ENCODE measurements around the gene ACOT7.

DNA sequence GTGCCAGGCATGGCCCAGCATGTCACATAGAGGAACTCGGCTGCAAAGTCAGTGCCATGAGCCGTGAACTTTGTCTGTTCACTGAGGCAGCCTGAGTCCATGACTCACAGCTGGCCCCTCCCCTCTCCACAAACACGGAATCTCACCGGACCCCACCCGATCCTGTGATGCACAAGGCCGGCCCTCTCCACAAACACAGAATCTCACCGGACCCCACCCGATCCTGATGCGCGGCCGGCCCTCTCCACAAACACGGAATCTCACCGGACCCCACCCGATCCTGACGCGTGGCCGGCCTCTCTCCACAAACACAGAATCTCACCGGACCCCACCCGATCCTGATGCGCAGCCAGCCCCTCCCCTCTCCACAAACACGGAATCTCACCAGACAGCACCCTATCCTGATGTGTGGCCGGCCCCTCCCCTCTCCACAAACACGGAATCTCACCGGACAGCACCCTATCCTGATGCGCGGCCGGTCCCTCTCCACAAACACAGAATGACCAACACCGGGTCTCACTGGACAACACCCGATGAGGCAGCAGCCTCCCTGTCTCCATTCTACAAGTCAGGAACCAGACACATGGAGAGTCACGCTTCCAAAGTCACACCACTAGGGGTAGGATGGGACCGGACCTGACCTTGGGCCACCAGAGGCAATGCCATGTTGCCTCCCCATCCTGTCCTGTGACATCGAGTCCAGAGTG, 93.1 kb downstream of the ACOT7 start:
- TF ChIP-seq, protein P1, sequence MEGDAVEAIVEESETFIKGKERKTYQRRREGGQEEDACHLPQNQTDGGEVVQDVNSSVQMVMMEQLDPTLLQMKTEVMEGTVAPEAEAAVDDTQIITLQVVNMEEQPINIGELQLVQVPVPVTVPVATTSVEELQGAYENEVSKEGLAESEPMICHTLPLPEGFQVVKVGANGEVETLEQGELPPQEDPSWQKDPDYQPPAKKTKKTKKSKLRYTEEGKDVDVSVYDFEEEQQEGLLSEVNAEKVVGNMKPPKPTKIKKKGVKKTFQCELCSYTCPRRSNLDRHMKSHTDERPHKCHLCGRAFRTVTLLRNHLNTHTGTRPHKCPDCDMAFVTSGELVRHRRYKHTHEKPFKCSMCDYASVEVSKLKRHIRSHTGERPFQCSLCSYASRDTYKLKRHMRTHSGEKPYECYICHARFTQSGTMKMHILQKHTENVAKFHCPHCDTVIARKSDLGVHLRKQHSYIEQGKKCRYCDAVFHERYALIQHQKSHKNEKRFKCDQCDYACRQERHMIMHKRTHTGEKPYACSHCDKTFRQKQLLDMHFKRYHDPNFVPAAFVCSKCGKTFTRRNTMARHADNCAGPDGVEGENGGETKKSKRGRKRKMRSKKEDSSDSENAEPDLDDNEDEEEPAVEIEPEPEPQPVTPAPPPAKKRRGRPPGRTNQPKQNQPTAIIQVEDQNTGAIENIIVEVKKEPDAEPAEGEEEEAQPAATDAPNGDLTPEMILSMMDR (IDR thresholded peaks at IDR 0.05), result no peak
- TF ChIP-seq POLR2A (IDR thresholded peaks at IDR 0.05), result no peak
